Measurements from ENCODE around the gene ANO1.
"Not testable (repeated sequence)": the region's sequence is repeated elsewhere in the genome, so short reads cannot be mapped to it uniquely, and the experiment has no call there.

The ANO1 gene

DNA sequence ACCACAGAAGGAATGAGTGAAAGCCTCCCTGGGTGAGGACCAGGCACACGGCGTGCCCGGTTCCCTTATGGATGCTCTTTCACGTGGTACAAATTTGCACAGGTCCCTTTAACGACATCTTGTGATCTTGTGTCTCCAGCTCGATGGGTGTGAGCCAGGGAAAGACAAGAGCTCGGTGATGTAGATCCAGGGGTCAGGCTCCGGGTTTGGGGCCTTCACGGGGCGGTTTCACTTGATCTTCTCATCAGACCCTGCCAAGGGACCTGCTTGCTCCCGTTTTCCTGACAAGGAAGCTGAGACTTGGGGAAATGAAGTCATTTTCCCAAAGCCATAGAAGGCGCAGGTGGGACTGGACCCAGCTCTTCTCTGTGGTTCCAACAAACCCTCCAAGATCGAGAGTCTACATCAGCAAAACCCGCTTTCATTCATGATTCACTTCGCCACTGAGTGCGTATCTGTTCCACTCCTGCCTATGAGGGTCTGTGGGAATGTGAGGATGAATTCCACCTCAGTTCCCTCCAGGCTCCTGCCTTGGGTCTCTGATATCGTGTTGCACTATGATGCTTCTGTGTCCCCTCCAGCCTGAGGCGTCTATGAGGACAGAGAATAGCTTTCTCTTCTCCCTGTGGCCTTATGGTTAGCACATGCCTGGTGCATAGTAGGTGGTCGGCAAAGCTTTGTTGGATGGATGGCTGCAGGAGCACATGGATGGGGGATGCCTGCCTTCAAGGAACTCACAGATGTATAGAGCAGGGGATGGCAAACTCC, 45.0 kb upstream of the ANO1 start:
- in situ Hi-C loops (cut with HindIII; ENCODE audit: low sequenced_read_pairs), result no loop called here
- TF ChIP-seq CTCF (IDR thresholded peaks at IDR 0.05; ENCODE audit: low read depth, low read length, missing control alignments), result no peak
- DNase-seq (ENCODE audit: low read depth), result no peak
- no peak overlapping the region for H3K4me3 ChIP-seq (ENCODE audit: low read depth, low read length)

GRCh38 chr11:70033711-70034070, 44.4 kb upstream of the ANO1 start:
- no peak for TF ChIP-seq CTCF (IDR thresholded peaks at IDR 0.05; ENCODE audit: low read depth, low read length, missing control alignments)
- DNase-seq (ENCODE audit: low read depth), result no peak
- H3K4me3 ChIP-seq (ENCODE audit: low read depth, low read length), result no peak overlapping the region
- in situ Hi-C loops (cut with HindIII; ENCODE audit: low sequenced_read_pairs), result no loop called here

DNA sequence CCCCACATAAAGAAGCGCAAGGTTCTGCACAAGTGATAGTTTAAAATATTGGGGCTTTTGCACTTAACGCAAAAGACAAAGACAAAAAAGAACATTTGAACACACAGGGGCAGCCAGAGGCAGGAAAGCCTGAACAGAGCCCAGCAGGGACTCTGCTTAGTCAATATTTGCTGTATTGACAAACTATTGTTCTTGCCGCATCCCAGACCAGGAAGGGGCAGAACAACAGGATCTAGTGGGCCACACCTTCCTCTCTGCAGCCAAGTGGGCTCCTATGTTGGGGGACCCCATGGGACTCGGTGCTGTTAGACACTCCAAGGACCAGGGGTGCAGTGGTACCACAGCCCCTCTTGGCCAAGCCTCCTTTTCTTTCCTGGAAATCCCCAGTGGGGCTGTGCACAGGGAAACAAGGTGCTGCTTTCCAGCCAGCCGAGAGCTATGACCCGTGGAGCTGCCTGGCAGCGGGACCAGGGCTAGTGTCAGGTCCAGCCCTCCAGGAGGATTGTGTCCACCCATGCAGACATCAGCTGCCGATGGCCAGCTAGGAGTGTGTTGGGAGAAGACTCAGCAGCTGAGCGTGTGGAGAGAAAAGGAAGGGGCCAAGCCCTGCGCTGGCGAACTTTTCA, 43.3 kb upstream of the ANO1 start:
- no peak for TF ChIP-seq CTCF (IDR thresholded peaks at IDR 0.05; ENCODE audit: low read depth, low read length, missing control alignments)
- in situ Hi-C loops (cut with HindIII; ENCODE audit: low sequenced_read_pairs), result no loop called here
- no peak overlapping the region for H3K4me3 ChIP-seq (ENCODE audit: low read depth, low read length)
- no peak for DNase-seq (ENCODE audit: low read depth)

DNA sequence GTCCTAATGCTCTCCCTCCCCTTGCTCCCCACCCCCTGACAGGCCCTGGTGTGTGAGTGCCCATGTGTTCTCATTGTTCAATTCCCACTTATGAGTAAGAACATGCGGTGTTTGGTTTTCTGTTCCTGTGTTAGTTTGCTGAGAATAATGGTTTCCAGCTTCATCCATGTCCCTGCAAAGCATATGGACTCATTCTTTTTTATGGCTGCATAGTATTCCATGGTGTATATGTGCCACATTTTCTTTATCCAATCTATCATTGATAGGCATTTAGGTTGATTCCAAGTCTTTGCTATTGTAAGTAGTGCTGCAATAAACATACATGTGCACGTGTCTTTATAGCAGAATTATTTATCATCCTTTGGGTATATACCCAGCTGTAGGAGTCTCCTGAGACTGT, 42.5 kb upstream of the ANO1 start:
- DNase-seq (ENCODE audit: low read depth); in situ Hi-C loops (cut with HindIII; ENCODE audit: low sequenced_read_pairs); H3K4me3 ChIP-seq (ENCODE audit: low read depth, low read length): not testable (repeated sequence)

DNA sequence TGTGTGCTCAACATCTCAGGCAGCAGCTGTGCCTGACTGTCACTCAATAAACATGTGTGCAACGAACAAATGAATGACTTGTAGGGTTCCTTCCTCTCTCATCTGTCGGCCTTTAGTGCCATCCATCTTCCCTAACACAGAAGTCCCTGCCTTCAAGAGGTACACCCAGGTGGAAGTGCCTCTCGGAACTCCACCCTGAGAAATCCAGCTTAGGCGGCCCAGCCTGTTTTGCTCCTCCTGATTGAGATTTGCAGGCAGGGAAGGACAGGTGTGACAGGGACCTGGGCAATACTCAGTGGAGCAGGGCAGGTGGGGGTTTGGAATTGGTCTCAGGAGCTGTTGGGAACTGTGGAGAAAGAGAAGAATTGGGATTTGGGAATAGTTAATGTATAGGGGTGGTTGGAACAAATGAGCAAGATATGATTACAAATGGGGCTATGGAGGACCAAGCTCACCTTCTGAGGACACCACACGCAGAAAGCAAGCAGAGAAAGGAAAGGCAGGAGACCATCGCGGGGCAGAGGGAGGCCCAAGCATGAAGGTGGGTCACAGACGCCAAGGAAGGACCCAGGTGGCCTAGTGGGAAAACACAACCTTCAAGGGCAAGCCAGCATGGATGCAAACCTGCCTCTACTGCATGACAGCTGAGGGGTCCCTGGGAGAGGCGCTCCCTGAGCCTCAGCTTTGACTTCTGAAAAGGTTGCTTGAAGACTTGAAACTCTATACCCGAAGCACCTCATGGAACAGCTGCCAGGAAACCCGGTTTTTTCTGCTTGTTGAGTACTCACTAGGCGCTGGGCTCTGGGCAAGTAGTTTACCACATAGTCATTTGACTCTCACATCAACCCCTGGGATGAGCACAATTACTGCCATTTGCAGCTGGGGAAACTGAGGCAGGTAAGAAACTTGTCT, 40.9 kb upstream of the ANO1 start:
- no peak overlapping the region for H3K4me3 ChIP-seq (ENCODE audit: low read depth, low read length)
- DNase-seq (ENCODE audit: low read depth), result no peak
- in situ Hi-C loops (cut with HindIII; ENCODE audit: low sequenced_read_pairs), result no loop called here
- no peak for TF ChIP-seq CTCF (IDR thresholded peaks at IDR 0.05; ENCODE audit: low read depth, low read length, missing control alignments)

DNA sequence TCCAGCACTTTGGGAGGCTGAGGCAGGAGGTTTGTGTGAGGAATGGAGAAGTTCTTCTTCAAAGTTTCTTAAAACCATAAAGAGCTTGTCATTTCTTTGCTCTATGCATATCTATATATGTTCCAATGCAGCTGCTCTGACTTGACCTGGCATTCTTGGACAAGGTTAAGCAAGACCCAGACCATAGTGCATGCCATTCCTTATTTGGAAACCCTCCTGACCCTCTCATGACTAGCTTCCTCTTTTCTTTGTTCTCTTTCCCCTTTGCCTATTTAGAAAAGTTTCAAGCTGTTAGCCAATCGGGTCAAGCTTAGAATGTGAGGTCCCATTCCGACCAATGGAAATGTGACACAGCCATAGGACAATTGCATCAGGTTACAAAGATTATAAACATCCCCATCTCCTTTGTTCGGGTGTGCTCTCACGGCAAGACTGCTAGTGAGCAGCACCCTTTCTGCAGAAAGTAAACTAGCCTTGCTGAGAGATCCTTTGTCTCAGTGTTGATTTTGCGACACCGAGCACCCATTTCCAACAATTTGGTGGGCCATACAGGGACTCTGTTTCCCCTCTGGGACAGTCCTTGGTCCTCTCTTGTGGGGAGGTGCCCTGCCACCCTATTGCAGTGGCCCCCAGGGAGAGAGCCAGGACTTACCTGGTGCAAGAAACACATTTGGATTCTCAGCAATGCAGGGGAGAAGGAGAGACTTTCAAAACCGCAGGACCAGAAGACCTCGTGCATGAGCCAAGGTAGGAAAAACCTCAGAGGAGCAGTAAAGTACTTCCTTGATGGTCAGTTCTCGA, 39.9 kb upstream of the ANO1 start:
- TF ChIP-seq CTCF (IDR thresholded peaks at IDR 0.05; ENCODE audit: low read depth, low read length, missing control alignments), result no peak
- in situ Hi-C loops (cut with HindIII; ENCODE audit: low sequenced_read_pairs), result no loop called here
- no peak overlapping the region for H3K4me3 ChIP-seq (ENCODE audit: low read depth, low read length)
- DNase-seq (ENCODE audit: low read depth), result no peak

Data from astrocyte of the cerebellum (primary cell).